Measurements from ENCODE around the gene ANKMY1. TPM values are rescaled to one million over a fixed set of nuclear protein-coding genes. Genes with fewer than 3 reads are reported as not detected.

Gene ANKMY1
- total RNA-seq, 1 donor: 5.2 TPM

DNA sequence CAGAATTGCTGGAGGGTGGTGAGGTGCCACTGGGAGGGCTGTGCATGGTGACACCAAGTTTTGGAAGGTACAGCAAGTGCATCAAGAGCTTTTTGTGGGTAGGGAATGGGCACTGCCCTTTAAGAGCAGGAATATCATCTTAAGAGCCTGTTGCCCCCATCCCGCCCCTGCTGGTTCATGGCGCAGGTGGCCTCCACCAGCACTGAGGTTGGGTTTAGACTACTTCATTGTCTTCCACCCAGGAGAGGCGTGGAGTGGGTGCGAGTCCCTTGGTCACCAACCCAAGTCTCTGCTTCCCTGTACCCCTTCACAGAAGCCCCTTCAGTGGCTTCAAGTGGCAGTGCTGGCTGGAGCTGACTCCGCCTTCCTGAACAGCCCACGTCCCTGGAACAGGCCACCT, 18.2 kb upstream of the ANKMY1 start:
- TF ChIP-seq, protein P1, sequence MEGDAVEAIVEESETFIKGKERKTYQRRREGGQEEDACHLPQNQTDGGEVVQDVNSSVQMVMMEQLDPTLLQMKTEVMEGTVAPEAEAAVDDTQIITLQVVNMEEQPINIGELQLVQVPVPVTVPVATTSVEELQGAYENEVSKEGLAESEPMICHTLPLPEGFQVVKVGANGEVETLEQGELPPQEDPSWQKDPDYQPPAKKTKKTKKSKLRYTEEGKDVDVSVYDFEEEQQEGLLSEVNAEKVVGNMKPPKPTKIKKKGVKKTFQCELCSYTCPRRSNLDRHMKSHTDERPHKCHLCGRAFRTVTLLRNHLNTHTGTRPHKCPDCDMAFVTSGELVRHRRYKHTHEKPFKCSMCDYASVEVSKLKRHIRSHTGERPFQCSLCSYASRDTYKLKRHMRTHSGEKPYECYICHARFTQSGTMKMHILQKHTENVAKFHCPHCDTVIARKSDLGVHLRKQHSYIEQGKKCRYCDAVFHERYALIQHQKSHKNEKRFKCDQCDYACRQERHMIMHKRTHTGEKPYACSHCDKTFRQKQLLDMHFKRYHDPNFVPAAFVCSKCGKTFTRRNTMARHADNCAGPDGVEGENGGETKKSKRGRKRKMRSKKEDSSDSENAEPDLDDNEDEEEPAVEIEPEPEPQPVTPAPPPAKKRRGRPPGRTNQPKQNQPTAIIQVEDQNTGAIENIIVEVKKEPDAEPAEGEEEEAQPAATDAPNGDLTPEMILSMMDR (IDR thresholded peaks at IDR 0.05; ENCODE audit: insufficient read depth, low read depth, low read length): no peak
- H3K4me3 ChIP-seq (ENCODE audit: low read depth, low read length): no peak overlapping the region
- DNase-seq (ENCODE audit: low read depth): no peak

DNA sequence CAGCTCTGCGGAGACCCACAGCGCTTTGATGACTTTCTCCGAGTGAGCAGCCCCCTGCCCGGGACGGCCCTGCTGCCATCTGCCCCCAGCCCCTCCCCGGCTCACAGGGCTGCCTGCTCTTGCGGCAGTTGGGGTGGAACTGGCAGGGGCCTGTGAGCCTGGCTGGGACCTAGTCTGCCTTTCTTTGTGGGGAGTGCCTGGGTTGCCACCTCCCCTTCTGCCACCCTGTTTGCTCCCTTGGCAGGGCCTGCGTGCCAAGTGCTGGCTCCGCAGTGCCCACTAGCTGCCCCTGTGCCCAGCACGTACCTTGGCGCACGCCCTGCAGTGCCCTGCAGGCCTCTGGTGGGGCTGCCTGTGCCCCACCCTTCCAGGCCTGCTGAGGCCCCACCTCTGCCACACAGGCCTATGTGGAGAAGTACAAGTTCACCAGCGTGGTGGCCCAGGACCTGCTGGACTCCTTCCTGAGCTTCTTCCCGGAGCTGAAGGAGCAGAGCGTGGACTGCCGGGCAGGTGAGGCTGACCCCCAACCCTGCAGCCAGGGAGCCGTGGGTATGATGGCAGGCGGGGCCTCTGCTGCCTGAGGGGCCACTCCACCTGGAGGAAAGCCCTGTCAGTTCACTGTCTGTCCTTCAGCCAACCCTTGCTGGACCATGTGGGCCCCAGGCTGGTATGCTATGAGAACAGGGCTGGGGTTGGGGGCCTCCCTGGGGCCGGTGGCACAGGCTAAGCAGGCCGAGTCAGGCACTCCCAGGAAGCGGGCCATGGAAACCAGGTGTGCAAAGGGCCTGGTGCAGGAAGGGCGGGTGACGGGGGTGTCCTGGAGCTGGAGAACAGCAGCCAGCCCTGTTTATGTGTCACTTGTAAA, 17.5 kb upstream of the ANKMY1 start:
- TF ChIP-seq, protein P1 (IDR thresholded peaks at IDR 0.05; ENCODE audit: insufficient read depth, low read depth, low read length): no peak
- no peak overlapping the region for H3K4me3 ChIP-seq (ENCODE audit: low read depth, low read length)
- no peak for DNase-seq (ENCODE audit: low read depth)

DNA sequence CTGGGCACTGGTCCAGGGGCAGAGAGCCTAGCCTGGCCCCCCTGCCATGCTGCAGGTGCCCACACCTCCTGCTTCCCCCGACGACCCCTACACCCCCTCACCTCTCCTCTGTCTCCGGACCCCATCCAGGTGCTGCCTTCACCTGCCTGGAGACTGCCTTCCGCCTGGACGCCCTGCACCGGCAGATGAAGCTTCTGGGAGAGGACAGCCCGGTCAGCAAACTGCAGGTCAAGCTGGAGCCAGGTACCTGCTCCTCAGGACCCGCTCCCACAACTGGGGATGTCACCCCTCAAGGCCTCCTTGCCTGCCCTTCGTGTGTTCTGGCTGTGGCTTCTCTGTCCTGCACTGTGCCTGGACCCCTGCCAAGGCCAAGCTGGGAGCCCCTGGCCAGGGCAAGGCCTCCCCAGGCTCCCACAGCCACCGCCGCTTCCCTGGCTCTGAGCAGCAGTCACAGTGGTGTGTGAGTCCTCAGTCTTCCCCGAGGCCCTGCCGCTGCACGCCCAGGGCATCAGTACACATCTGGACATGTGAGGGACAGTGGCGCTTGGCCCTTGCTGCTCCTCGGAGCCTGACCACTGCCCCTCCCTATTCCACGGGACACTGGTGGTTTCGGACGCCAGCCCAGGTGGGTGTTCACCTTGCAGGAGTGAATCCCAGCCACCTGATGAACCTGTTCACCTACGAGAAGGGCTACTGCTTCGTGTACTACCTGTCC, 16.8 kb upstream of the ANKMY1 start:
- H3K4me3 ChIP-seq (ENCODE audit: low read depth, low read length): no peak overlapping the region
- no peak for DNase-seq (ENCODE audit: low read depth)
- TF ChIP-seq, protein P1 (IDR thresholded peaks at IDR 0.05; ENCODE audit: insufficient read depth, low read depth, low read length): no peak

DNA sequence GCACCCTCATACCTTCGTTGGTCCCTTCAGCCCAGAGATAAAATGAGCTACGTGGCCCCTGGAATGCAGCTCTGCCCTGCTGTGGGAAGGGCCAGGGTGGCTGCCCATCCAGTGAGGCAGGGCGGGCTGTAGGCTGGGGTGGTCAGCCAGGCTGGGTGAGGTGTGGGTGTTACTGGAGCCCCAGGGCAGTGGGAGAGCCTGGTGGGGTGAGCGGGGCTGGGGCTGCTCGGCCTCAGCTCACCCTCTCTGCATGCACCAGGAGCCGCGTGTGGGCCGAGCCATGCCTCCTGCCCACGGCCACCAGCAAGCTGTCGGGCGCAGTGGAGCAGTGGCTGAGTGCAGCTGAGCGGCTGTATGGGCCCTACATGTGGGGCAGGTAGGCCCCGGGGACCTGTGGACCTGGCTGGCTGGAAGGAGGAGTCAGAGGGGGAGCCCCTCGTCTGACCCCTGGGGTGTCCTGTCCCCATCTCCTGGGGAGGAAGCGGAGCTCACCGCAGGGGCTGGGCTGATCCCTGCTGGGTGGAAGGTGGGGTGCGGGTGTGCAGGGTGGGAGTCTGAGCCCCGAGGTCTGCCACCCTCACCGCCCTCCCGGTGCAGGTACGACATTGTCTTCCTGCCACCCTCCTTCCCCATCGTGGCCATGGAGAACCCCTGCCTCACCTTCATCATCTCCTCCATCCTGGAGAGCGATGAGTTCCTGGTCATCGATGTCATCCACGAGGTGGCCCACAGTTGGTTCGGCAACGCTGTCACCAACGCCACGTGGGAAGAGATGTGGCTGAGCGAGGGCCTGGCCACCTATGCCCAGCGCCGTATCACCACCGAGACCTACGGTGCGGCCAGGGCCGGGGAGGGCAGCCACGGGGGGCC, 16.0 kb upstream of the ANKMY1 start:
- H3K4me3 ChIP-seq (ENCODE audit: low read depth, low read length): no peak overlapping the region
- TF ChIP-seq, protein P1 (IDR thresholded peaks at IDR 0.05; ENCODE audit: insufficient read depth, low read depth, low read length): no peak
- DNase-seq (ENCODE audit: low read depth): no peak

DNA sequence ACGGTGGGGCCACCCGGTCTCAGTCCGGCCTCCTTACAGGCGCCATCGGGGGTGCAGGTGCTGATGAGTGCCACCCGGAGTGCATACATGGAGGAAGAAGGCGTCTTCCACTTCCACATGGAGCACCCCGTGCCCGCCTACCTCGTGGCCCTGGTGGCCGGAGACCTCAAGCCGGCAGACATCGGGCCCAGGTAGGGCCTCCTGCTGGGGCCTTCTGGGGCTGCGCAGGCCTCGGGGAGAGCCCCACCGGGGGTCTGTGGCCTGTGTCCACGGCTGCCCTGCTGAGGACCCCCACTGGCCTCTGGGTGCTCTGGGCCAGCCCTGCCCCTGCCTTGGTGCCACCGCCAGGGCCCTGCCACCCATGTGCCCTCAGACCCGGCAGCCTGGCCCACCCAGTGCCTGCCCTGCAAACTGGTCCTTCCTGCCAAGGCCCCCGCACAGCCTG, 15.3 kb upstream of the ANKMY1 start:
- DNase-seq (ENCODE audit: low read depth): no peak
- TF ChIP-seq, protein P1 (IDR thresholded peaks at IDR 0.05; ENCODE audit: insufficient read depth, low read depth, low read length): no peak
- H3K4me3 ChIP-seq (ENCODE audit: low read depth, low read length): no peak overlapping the region
